Cardiac fibroblast (primary cell): ENCODE measurements around the gene HSDL1.

Experiments used
- DNase-seq, 2 donors: peaks; one replicate each; pipeline versions ENCODE4 v3.0.0 to v3.0.0-alpha.2; 2010; ENCODE audit warnings: low read depth in 2 of 2
- H3K4me3 ChIP-seq, 2 donors: replicated peaks in 1 of 2; 1 replicate in 1 of 2; 2 replicates in 1 of 2; pipeline ENCODE4 v1.5.1; 2011; ENCODE audit warnings: low read depth in 2 of 2, low read length in 2 of 2, mild to moderate bottlenecking in 2 of 2, moderate library complexity in 1 of 2
- TF ChIP-seq, protein P1 (sequence below): IDR thresholded peaks from one replicate; pipeline ENCODE4 v1.5.1; 2011; ENCODE audit warnings: low read depth, mild to moderate bottlenecking, low read length, inconsistent platforms

Gene HSDL1

GRCh38 chr16:84175350-84176081 is 30.5 kb upstream of the HSDL1 start:
- no peak overlapping the region for H3K4me3 ChIP-seq
- TF ChIP-seq, protein P1, sequence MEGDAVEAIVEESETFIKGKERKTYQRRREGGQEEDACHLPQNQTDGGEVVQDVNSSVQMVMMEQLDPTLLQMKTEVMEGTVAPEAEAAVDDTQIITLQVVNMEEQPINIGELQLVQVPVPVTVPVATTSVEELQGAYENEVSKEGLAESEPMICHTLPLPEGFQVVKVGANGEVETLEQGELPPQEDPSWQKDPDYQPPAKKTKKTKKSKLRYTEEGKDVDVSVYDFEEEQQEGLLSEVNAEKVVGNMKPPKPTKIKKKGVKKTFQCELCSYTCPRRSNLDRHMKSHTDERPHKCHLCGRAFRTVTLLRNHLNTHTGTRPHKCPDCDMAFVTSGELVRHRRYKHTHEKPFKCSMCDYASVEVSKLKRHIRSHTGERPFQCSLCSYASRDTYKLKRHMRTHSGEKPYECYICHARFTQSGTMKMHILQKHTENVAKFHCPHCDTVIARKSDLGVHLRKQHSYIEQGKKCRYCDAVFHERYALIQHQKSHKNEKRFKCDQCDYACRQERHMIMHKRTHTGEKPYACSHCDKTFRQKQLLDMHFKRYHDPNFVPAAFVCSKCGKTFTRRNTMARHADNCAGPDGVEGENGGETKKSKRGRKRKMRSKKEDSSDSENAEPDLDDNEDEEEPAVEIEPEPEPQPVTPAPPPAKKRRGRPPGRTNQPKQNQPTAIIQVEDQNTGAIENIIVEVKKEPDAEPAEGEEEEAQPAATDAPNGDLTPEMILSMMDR: peak; percentile 69
- DNase-seq: peak in 1 of 2 donors; percentile 45

DNA sequence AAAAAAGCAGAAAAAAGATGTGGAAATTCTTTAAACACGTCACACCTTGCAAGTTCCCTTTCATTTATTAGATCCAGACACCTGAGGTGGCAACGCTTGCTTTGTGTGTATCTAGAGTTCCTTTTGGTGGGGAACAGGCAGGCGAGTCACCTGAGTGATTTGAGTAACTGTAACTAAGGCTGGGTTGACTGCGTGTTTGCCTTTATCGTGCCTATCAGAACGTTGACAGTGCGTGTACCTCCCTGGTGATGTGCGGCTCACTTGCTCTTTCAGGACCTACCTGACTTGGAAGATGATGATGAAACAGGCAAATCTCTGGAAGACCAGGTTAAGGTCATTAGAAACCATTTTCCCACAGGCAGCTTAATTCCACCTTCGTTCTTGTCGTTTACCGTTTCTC is 29.4 kb upstream of the HSDL1 start:
- no peak overlapping the region for H3K4me3 ChIP-seq
- TF ChIP-seq, protein P1: no peak
- DNase-seq: no peak

DNA sequence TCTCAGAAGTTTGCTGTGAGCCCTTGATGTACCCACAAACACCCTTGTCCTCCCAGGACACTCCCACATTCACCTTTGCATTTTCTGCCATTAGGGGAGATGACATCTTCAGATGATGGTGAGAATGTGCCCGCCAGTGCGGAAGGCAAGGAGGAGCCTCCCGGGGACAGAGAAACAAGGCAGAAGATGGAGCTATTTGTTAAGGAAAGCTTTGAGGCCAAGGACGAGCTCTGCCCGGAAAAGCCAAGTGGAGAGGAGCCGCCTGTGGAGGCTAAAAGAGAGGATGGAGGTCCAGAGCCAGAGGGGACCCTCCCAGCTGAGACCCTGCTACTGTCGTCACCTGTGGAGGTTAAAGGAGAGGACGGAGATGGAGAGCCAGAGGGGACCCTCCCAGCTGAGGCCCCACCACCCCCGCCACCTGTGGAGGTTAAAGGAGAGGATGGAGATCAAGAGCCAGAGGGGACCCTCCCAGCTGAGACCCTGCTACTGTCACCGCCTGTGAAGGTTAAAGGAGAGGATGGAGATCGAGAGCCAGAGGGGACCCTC is 24.9 kb upstream of the HSDL1 start:
- no peak overlapping the region for H3K4me3 ChIP-seq
- DNase-seq: no peak
- TF ChIP-seq, protein P1: no peak

- DNase-seq: no peak
- TF ChIP-seq, protein P1: no peak
- H3K4me3 ChIP-seq: no peak overlapping the region
Observed at GRCh38 chr16:84166796-84167695, 22.1 kb upstream of the HSDL1 start.

- TF ChIP-seq, protein P1: no peak
- H3K4me3 ChIP-seq: no peak overlapping the region
- no peak for DNase-seq
Observed at GRCh38 chr16:84165746-84166145, 20.8 kb upstream of the HSDL1 start.

DNA sequence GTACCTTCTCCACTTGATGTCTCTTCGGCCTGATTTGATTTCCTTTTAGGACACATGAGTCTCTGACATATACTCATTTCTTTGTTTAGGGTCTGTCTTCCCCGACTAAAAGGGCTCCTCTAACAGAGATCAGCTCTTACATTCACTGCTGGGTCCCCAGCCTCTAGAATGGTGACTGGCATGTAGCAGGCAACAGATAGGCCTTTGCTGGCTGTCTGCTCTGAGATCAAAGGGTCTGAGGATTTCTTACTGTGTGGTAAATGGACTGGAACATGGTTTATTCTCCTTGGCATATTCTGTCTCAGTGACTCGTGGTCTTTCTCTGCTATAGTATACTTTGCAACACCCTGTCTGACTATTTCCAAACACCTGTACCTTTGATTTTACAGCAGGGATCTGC is 16.8 kb upstream of the HSDL1 start:
- no peak for DNase-seq
- H3K4me3 ChIP-seq: no peak overlapping the region
- TF ChIP-seq, protein P1: no peak
